Eye (tissue), 1 donor: ENCODE measurements around the gene ZNF334.
A peak's percentile ranks its signal among the peaks of the same experiment; 100 is the strongest.

Source experiments
- DNase-seq: peaks from one replicate; pipeline ENCODE4 v3.0.0-alpha.2; 2015

ZNF334 gene

DNA sequence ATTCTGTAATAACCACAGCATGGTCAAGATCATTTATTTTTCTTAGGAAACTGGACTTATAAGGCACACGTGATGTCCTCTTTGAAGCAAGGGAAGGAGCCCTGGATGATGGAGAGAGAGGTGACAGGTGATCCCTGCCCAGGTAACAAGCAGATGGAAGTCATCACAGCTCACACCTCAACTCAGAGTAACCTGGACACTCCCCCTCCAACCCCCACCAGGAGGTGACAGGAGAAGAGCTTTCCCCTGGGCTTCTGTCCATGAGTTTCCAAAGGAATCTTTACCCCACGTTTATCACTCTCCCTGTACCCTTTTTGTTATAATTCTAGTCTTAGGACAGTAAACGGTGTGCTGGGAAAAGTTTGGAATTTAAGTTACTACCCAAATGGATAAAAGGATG is 28.4 kb downstream of the ZNF334 start:
- DNase-seq = no peak

DNA sequence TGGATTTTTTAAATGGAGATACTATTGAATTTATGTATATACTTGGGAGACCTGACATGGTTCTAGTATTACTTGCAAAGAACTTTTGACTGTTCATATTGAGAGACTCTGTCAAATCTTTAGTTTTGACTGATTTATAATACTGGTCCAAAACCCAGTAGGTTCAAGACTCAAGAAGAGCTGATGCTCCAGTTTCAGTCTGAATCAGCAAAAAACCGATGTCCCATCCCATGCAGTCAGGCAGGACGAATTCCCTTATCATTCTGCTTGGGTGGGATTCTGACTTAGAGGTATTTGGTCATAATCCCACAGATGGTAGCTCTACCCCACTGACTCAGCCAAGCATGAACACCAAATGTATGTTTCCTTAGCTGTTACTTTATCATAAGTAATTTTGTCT is 29.5 kb downstream of the ZNF334 start:
- no peak for DNase-seq

- no peak for DNase-seq
Measured at GRCh38 chr20:46482864-46483263, 30.5 kb downstream of the ZNF334 start.

DNA sequence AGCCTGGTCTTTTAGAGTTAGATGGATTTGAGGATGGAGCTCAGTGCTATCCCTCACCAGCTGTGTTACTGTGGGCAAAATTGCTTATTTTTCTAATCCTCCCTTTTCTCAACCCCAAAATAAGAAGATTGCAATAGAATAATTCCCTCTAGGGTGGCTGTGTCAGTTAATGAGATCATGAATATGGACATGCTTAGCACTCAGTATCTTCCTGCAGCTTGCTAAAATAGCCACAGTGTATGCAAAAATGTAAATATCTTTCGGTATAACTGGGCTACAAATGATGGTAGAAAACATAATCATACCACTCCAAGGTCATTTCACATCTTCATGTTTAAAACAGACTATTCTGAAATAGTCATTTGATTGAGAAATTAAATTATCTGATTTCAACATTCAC is 35.7 kb downstream of the ZNF334 start:
- no peak for DNase-seq

DNA sequence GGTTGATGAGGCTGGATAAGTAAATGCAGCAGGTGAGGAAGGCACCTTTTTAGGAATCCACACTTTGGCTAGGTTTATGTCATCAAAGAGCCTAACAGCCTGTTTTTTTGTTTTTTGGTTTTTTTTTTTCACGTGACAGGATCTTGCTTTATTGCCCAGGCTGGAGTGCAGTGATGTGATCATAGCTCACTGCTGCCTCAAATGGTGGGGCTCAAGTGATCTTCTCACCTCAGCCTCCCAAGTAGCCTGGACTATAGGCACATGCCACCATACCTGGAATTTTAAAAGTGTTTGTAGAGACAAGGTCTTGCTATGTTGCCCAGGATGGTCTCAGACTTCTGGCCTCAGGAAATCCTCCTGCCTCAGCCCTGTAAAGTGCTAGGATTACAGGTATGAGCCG is 36.1 kb downstream of the ZNF334 start:
- DNase-seq = no peak

- no peak for DNase-seq
Measured at GRCh38 chr20:46468508-46468907, 44.9 kb downstream of the ZNF334 start.

DNA sequence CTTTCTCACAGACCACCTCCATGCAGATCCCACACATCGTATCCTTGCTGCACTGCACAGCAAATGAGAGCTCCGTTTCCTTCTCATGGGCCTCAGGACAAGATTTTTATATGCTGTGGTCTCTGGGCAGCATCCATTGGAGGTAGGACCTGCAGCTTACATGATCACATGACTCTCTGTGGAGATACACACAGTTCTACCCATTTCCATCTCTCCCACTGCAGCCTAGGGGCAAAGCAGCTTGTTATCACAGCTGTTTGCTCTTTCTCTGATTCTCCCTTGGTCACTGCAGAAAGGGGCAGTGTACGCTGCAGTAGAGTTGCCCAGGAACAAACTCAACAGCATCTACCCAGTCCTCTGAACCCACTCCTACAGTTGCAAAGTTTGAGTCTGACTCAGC is 48.9 kb downstream of the ZNF334 start:
- DNase-seq = no peak

- no peak for DNase-seq
Measured at GRCh38 chr20:46463852-46464251, 49.5 kb downstream of the ZNF334 start.

DNA sequence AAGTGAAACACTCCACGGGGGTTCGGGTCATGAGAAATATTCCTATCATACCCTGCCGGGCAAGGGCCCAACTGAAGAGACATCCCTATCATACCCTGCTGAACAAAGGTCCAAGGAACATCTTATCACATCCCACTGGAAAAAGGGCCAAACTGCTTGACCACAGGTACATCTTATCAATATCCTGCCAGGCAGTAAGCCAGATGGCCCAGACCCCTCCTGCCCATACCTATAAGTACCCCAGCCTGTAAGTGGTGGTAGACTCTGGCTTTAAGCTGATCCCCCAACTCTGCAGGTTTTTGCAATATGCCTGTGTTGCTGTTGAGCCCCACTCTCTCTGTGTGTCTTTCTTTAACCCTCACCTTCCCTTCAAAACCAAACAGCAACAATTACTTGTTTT is 51.6 kb downstream of the ZNF334 start:
- DNase-seq = no peak

- DNase-seq = peak; percentile 91
Measured at GRCh38 chr20:46458866-46459750, 54.3 kb downstream of the ZNF334 start.

- DNase-seq = no peak
Measured at GRCh38 chr20:46456255-46457028, 56.9 kb downstream of the ZNF334 start.

GRCh38 chr20:46455729-46456128 is 57.6 kb downstream of the ZNF334 start:
- no peak for DNase-seq
